Endothelial cell of umbilical vein (primary cell): ENCODE measurements around the gene CST3.

Source experiments
- EZH2 ChIP-seq: IDR thresholded peaks from 2 replicates; pipeline ENCODE4 v1.6.1; 2012; ENCODE audit warnings: borderline replicate concordance, low read depth, mild to moderate bottlenecking, moderate library complexity, low read length, inconsistent platforms; ENCODE audit not compliant: severe bottlenecking
- FOS ChIP-seq: IDR thresholded peaks from 2 replicates; pipeline ENCODE4 v1.6.1; 2011; ENCODE audit warnings: mild to moderate bottlenecking, low read length, moderate library complexity, borderline replicate concordance; ENCODE audit not compliant: insufficient read depth
- GATA2 ChIP-seq: IDR thresholded peaks from 2 replicates; pipeline ENCODE4 v1.7.0; 2011; ENCODE audit warnings: low read depth, mild to moderate bottlenecking, moderate library complexity, mixed read lengths, low read length; ENCODE audit not compliant: insufficient read length, insufficient read depth
- JUN ChIP-seq: IDR thresholded peaks from 2 replicates; pipeline ENCODE4 v1.6.1; 2011; ENCODE audit warnings: borderline replicate concordance, low read depth; ENCODE audit not compliant: insufficient read length, insufficient read depth
- MYC ChIP-seq: IDR thresholded peaks from one replicate; pipeline ENCODE4 v1.6.1; 2011; ENCODE audit warnings: mild to moderate bottlenecking, low read depth, low read length
- POLR2A ChIP-seq: IDR thresholded peaks from 2 replicates; pipeline ENCODE4 v1.6.1; 2012; ENCODE audit warnings: low read depth, mild to moderate bottlenecking, control low read depth, low read length
- POLR2AphosphoS5 ChIP-seq: IDR thresholded peaks from 2 replicates; pipeline ENCODE4 v1.6.1; 2012; ENCODE audit warnings: low read depth, mild to moderate bottlenecking, control low read depth, low read length, moderate library complexity; ENCODE audit not compliant: insufficient read depth
- TF ChIP-seq, protein P1 (sequence below), 2 donors: IDR thresholded peaks; 1 replicate in 1 of 2; 2 replicates in 1 of 2; pipeline ENCODE4 v1.5.1; 2011; ENCODE audit warnings: low read length in 2 of 2, mild to moderate bottlenecking in 2 of 2, moderate library complexity in 2 of 2, control low read depth in 1 of 2, inconsistent platforms in 1 of 2, low read depth in 1 of 2; ENCODE audit not compliant: insufficient read depth in 1 of 2; ENCODE audit errors: extremely low read depth in 1 of 2
- TF ChIP-seq, protein P2 (sequence below): IDR thresholded peaks from 2 replicates; pipeline ENCODE4 v1.6.1; 2011; ENCODE audit not compliant: insufficient read depth, insufficient read length

GRCh38 chr20:23639490-23639958, 1.8 kb upstream of the CST3 start:
- TF ChIP-seq, protein P1, sequence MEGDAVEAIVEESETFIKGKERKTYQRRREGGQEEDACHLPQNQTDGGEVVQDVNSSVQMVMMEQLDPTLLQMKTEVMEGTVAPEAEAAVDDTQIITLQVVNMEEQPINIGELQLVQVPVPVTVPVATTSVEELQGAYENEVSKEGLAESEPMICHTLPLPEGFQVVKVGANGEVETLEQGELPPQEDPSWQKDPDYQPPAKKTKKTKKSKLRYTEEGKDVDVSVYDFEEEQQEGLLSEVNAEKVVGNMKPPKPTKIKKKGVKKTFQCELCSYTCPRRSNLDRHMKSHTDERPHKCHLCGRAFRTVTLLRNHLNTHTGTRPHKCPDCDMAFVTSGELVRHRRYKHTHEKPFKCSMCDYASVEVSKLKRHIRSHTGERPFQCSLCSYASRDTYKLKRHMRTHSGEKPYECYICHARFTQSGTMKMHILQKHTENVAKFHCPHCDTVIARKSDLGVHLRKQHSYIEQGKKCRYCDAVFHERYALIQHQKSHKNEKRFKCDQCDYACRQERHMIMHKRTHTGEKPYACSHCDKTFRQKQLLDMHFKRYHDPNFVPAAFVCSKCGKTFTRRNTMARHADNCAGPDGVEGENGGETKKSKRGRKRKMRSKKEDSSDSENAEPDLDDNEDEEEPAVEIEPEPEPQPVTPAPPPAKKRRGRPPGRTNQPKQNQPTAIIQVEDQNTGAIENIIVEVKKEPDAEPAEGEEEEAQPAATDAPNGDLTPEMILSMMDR (IDR thresholded peaks at IDR 0.05; ENCODE audit: extremely low read depth in 1 of 2, insufficient read depth in 1 of 2, low read depth in 1 of 2, low read length in 2 of 2): no peak
- no peak for TF ChIP-seq GATA2
- no peak for TF ChIP-seq POLR2A
- no peak for TF ChIP-seq JUN
- TF ChIP-seq, protein P2, sequence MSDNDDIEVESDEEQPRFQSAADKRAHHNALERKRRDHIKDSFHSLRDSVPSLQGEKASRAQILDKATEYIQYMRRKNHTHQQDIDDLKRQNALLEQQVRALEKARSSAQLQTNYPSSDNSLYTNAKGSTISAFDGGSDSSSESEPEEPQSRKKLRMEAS: no peak
- TF ChIP-seq POLR2AphosphoS5: no peak
- no peak for TF ChIP-seq EZH2
- no peak for TF ChIP-seq FOS
- no peak for TF ChIP-seq MYC
